ENCODE data around the gene KCNAB1.

Gene KCNAB1

DNA sequence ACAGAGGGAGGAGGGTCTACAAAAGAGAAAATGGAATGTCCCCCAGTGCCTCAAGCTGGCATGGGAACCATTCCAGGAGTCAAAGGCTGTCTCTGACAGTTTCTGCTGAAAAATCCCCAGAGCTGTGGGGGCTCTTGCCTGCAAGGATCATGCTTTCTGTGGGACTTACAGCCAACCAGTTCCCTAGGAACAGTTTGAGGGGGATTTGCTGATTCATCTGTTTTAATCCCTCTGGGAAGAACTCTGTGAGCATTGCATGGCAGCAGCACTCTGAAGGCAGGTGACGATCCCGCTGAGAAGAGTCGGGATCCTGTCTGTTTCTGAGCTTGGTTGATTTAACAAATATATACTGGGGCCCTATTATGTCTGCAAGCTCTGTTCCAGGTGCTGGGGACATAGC, 258.5 kb downstream of the KCNAB1 start:
- TF ChIP-seq, protein P1, sequence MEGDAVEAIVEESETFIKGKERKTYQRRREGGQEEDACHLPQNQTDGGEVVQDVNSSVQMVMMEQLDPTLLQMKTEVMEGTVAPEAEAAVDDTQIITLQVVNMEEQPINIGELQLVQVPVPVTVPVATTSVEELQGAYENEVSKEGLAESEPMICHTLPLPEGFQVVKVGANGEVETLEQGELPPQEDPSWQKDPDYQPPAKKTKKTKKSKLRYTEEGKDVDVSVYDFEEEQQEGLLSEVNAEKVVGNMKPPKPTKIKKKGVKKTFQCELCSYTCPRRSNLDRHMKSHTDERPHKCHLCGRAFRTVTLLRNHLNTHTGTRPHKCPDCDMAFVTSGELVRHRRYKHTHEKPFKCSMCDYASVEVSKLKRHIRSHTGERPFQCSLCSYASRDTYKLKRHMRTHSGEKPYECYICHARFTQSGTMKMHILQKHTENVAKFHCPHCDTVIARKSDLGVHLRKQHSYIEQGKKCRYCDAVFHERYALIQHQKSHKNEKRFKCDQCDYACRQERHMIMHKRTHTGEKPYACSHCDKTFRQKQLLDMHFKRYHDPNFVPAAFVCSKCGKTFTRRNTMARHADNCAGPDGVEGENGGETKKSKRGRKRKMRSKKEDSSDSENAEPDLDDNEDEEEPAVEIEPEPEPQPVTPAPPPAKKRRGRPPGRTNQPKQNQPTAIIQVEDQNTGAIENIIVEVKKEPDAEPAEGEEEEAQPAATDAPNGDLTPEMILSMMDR (IDR thresholded peaks at IDR 0.05; ENCODE audit: low read length), result no peak
- no peak for TF ChIP-seq EZH2 (IDR thresholded peaks at IDR 0.05; ENCODE audit: borderline replicate concordance, low read length)
- H3K36me3 ChIP-seq (ENCODE audit: insufficient read depth, low read length), result no peaks in the 10 kb centered on the region
- no peak overlapping the region for H3K4me3 ChIP-seq (ENCODE audit: low read depth, low read length, poor library complexity, severe bottlenecking)
- no peaks in the 10 kb centered on the region for H3K79me2 ChIP-seq (ENCODE audit: insufficient read depth, low read length)
- H3K4me2 ChIP-seq (ENCODE audit: low read length), result no peak overlapping the region
- no peaks in the 10 kb centered on the region for H3K9me3 ChIP-seq (ENCODE audit: low read length)
- no peaks in the 10 kb centered on the region for H4K20me1 ChIP-seq (ENCODE audit: insufficient read depth, low read length)
- H3K27me3 ChIP-seq (ENCODE audit: insufficient read depth, low read length), result 0 out of 2 replicates have a peak, but pooled peaks cover 6% of the 10 kb centered on the region
- H2AFZ ChIP-seq (ENCODE audit: low read length), result no peak overlapping the region
- H3K9ac ChIP-seq (ENCODE audit: low read length), result no peak overlapping the region
- no peaks in the 10 kb centered on the region for H3K9me2 ChIP-seq (ENCODE audit: low read depth, low read length)
- no peaks in the 10 kb centered on the region for H3K4me1 ChIP-seq (ENCODE audit: insufficient read depth, low read length, severe bottlenecking)
- H3K27ac ChIP-seq (ENCODE audit: low read depth, low read length, poor library complexity, severe bottlenecking), result no peak overlapping the region
- no peaks in the 10 kb centered on the region for H3F3A ChIP-seq (ENCODE audit: insufficient read depth, low read length)

DNA sequence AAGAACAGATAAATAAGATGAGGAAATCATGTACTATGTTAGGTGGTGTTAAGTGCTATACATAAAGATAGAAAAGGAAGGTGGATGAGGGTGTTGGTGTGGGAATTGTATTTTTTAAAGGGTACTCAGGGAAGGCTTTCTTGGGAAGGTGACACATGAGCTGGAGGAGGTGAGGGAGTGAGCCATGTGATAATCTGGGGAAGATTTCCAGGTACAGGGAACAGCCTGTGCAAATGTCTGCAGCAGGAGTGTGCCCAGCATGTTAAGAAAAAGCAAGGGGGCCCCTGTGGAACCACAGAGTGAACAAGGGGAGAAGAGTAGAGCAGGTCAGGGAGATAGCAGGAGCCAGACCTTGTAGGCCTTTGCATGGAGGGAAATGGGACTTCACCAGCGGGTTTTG, 258.9 kb downstream of the KCNAB1 start:
- Histone ChIP-seq H3K9me2 (ENCODE audit: low read depth, low read length) (no peaks in the 10 kb centered on the region), H3K4me2 (ENCODE audit: low read length) (no peak overlapping the region), H3K27ac (ENCODE audit: low read depth, low read length, poor library complexity, severe bottlenecking) (no peak overlapping the region), H3K36me3 (ENCODE audit: insufficient read depth, low read length) (no peaks in the 10 kb centered on the region), H3F3A (ENCODE audit: insufficient read depth, low read length) (no peaks in the 10 kb centered on the region), H4K20me1 (ENCODE audit: insufficient read depth, low read length) (no peaks in the 10 kb centered on the region), H3K4me1 (ENCODE audit: insufficient read depth, low read length, severe bottlenecking) (no peaks in the 10 kb centered on the region), H3K9me3 (ENCODE audit: low read length) (no peaks in the 10 kb centered on the region), H3K4me3 (ENCODE audit: low read depth, low read length, poor library complexity, severe bottlenecking) (no peak overlapping the region), H2AFZ (ENCODE audit: low read length) (no peak overlapping the region), H3K79me2 (ENCODE audit: insufficient read depth, low read length) (no peaks in the 10 kb centered on the region), H3K9ac (ENCODE audit: low read length) (no peak overlapping the region), H3K27me3 (ENCODE audit: insufficient read depth, low read length) (0 out of 2 replicates have a peak, but pooled peaks cover 6% of the 10 kb centered on the region)
- TF ChIP-seq, protein P1 (IDR thresholded peaks at IDR 0.05; ENCODE audit: low read length), result no peak
- TF ChIP-seq EZH2 (IDR thresholded peaks at IDR 0.05; ENCODE audit: borderline replicate concordance, low read length), result no peak

DNA sequence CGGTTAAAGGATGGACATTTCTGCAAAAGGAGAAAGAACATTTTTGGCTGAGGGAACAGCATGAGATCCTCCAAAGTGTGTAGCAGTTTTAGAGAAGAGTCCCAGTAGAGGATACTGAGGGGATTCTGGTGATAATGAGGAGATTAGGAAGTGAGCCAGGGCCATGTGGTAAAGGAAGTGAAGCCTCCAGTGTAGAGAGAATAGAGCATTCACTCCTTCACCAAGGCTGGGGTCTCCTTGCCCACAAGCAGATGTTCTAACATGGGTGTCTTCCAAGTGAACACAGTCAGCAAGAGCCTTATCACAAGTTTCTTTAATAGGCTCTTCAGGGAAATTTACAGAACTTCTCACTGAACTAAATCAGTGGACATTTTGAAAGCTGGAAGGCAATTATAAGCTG, 260.9 kb downstream of the KCNAB1 start:
- TF ChIP-seq, protein P1 (IDR thresholded peaks at IDR 0.05; ENCODE audit: low read length), result no peak
- TF ChIP-seq EZH2 (IDR thresholded peaks at IDR 0.05; ENCODE audit: borderline replicate concordance, low read length), result no peak
- Histone ChIP-seq H2AFZ (ENCODE audit: low read length) (no peak overlapping the region), H3K9ac (ENCODE audit: low read length) (no peak overlapping the region), H3K9me2 (ENCODE audit: low read depth, low read length) (no peaks in the 10 kb centered on the region), H3K79me2 (ENCODE audit: insufficient read depth, low read length) (no peaks in the 10 kb centered on the region), H3K36me3 (ENCODE audit: insufficient read depth, low read length) (no peaks in the 10 kb centered on the region), H3K9me3 (ENCODE audit: low read length) (no peaks in the 10 kb centered on the region), H3K4me3 (ENCODE audit: low read depth, low read length, poor library complexity, severe bottlenecking) (no peak overlapping the region), H4K20me1 (ENCODE audit: insufficient read depth, low read length) (no peaks in the 10 kb centered on the region), H3K27ac (ENCODE audit: low read depth, low read length, poor library complexity, severe bottlenecking) (no peak overlapping the region), H3F3A (ENCODE audit: insufficient read depth, low read length) (no peaks in the 10 kb centered on the region), H3K27me3 (ENCODE audit: insufficient read depth, low read length) (0 out of 2 replicates have a peak, but pooled peaks cover 6% of the 10 kb centered on the region), H3K4me1 (ENCODE audit: insufficient read depth, low read length, severe bottlenecking) (no peaks in the 10 kb centered on the region), H3K4me2 (ENCODE audit: low read length) (no peak overlapping the region)
